ELR (cell line): ENCODE measurements around the gene KRT36.
A peak's percentile ranks its signal among the peaks of the same experiment; 100 is the strongest.

Experiments
- DNase-seq: peaks from one replicate; pipeline ENCODE4 v3.0.0-alpha.2; 2015; ENCODE audit warnings: low read depth

Gene KRT36

DNA sequence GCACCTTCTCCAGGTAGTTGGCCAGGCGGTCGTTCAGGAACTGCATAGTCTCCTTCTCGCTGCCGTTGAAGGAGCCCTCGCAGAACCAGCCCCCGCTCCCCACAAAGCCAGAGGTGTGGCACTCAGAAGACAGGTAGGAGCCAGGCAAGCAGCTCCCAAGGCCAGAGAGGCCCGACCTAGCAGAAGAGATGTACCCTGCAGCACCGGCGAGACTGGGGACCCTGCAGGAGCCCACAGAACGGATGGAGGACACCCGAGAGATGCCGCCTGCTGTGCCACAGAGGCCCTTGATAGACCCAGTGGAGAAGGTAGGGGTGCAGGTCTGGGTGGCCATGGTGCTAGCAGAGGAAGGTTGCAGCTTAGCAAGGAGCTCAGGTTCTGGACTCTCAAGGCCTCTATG, at the start of gene KRT36:
KRT36 (minus strand) TSS at position 380 of the 400 bp plus-strand sequence; CDS start at position 334, 46 bp downstream.
- no peak for DNase-seq

DNA sequence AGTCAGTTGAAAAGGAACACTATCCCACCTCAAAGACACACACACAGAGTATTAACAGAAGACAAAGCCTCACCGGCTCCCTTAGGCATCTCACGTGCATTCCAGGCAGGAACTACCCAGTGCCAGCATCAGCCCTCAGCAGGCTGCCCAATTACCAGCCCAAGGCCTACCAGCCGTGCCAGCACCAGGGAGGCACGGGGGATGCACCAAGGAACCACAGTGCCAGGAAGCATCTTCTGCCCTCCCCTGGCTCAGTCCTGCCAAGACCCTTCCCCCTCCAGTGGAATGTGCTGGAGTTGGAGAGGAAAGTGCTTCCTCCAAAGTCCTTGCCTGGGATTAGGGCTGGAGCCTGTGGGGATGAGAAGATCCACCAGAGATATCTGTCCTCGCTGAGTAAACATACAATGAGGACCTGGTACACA, 49.4 kb upstream of the KRT36 start:
- DNase-seq: no peak

DNA sequence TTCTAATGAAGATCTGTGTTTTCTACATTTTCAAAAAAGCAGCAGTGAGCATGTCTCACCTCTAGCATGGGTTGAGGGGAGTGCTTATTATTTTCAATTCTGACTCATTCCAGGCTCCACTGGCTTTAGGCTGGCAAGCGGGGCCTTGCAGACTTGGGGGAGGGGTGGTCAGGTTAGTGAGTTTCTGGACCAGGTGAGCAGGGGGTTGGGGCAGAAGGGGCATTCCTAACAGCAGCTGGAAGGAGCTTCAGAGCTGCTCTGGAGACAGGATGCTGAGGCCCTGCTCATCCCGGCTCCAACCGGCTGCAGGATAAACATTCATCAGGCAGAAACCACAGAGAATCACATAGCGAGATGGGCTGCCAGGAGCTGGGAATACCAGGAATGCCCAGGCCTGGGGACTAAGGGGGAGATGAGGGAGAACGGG, 48.9 kb upstream of the KRT36 start:
- peak; percentile 56 for DNase-seq

DNA sequence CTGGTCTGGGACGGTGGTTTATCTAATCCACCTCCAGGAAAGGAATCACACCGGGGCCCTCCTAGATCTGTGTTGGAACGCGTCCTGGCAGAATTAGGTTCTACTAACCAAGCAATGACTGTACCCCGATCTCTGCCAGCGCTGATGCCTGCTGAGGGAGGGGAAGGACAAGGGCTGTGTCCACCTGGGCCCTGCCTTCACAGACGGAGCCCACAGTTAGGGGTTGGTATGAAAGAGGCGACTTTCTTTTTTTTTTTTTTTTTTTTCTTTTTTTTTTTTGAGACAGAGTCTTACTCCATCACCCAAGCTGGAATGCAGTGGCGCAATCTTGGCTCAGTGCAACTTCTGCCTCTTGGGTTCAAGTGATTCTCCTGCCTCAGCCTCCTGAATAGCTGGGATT, 48.3 kb upstream of the KRT36 start:
- no peak for DNase-seq

DNA sequence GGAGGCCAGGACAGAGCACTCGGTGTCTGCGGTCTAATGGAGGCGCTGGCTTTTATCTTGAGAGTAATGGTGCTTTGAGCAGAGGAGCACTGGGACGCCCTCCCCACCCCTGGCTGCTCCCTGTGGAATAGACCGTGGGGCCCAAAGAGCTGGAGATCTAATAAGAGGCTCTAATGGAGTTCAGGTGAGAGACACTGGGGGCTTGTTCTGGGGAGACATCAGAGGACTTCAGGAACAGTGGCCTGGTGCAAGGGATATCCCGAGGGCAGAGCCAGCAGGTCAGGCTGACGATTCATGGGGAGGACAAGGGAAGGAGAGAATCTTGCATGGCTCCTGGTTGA, 47.9 kb upstream of the KRT36 start:
- DNase-seq: no peak

DNA sequence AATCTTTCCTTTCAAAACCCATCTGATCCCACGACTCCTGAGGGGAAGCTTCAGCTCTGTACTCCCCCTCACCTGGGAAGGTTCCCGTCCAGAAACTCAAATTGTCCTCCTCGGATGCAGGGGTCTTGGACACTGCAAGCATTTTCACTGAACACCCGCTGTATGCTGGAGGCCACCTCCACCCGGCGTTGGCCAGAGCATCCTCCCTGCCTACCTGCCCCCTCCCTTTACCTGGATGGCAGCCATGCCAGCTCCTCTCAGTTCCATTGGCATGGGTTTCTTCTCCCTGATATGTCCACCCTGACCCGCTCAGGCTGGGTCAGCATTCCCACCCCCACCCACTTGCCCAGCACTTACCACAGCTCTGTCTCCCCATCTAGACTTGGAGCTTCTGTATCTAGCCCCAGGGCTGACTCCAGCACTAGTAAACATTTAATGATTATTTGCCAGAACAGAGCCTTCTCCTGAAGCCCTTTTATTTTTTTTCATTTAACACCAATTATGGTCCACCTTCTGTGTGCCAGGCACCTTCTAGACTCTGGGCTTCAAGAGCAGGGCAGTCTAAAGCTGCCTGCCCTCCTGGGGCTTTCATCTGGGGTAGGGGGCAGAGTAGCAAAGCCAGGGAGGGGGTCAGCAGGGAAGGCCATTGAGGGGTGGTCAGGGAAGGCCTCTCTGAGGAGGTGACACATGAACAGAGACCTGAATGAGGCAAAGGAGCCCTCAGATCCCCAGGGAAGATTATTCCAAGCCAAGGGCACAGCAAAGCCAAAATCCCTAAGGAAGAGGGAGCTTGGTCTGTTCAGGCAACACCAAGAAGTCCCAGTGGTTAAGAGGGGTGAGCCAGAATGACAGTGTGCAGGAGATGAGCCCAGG, 47.3 kb upstream of the KRT36 start:
- DNase-seq: no peak

DNA sequence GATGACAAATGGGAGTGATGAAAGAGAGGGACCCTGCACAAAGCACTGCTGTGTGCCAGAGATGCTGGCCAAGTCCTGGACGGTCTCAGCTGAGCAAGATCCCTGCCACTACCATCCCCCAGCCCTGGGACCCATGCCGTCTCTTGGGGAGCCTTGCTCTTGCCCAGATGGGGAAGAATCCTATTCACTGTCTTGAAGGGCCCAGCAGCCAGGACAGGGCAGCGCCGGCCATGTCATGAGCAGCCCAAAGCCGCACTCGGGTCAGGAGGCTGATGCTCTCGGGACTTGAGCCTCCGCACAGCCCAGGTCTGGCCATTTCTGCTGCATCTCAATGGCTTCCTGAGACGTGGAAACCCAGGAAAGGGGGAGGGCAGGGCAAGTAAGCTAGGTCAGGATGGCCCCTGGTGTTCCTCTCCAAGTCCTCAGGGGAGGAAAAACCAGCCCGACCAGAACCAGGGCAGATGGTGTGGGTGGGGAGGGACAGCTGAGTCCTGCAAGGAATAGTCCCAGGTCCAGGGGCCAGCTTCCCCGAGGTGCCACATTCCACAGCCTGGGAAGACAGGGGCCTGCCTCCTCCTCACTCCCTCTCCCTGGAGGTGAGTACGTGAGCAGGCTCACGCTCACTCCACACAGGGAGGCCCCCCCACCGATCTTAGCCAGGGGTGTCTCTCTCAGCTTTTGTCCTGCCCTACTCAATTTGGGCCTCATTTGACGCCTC, 46.2 kb upstream of the KRT36 start:
- no peak for DNase-seq

DNA sequence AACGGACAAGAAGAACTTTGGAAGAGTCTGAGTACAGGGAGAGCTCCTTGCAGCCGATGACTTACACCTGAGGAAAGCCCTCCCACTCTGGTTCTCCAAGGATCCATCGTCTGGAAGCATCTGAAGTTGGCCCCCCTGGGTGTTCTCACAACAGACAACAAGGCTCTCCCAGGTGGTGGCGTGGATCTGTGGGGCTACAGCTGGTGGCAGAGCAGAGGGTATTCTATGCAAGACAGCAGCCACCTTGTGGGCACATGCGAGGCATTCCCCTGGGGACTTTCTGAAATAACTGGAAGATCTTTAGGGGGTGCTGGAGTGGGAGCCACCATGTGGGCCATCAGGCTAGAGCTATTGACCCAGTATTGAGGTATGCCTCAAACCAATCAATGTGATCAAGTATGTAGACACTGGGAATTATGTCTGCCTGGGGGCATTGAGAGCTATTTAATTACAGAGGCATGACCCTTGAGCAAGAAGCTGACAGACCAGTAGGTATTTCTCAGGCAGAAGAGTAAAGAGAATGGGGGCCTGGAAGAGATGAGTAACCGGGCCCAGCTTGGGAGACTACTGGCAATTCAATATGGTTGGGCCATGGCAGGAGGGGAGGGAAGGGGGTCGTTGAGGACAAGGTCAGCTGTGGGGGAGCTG, 45.3 kb upstream of the KRT36 start:
- no peak for DNase-seq

DNA sequence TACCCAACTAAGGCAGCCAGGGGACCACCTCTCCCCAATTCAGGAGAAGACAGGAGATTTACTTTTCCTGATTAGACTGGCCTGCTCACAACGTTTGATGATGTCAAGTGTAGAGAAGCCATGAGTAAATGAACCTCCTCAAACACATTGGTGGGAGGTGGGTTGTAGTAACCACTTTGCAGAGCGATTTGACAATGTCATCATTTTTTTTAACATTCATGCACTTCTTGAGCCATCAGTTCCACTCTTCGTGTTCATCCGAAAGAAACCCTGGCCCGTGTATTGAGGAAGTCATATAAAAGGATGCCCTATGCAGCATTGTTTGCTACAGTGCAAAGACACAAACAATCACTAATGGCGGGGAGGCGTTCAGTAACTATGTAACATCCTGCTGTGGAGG, 43.9 kb upstream of the KRT36 start:
- no peak for DNase-seq

DNA sequence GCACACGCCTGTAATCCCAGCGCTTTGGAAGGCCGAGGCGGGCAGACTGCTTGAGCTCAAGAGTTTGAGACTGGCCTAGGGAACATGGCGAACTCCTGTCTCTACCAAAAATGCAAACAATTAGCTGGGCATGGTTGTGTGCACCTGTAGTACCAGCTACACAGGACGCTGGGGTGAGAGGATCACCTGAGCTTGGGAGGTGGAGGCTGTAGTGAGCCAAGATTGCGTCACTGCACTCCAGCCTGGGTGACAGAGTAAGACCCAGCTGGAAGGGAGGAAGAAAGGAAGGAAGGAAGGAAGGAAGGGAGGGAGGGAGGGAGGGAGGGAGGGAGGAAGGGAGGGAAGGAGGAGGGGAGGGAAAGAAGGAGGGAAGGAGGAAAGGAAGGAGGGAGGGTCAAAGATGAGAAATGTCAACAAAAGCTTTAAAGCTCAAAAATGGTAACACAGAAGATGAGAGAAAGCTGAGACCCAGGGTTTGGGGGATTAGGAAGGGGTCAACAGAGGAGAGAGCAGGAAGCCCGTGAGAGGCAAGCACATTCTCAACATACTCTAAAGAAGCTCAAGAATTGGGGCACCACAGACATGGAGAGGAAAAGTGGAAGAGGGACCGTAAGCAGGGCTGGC, 43.3 kb upstream of the KRT36 start:
- DNase-seq: no peak

DNA sequence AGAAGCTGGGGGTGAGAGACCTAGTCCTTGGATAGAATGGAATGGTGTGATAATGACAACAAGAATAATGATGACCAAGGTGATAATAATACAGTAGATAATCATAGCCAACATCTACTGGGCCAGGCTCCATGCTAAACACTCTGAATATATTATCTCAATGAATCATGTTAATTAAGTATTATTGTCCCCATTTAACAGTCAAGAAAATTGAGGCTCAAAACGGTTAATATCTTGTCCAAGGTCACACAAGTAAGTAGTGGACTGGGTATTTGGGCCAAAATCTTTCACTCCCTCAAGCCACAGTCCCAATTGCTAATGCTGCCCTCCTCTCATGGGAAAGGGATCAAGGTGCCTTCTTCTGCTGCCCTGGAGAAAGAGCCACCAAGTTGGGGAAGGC, 42.3 kb upstream of the KRT36 start:
- no peak for DNase-seq

DNA sequence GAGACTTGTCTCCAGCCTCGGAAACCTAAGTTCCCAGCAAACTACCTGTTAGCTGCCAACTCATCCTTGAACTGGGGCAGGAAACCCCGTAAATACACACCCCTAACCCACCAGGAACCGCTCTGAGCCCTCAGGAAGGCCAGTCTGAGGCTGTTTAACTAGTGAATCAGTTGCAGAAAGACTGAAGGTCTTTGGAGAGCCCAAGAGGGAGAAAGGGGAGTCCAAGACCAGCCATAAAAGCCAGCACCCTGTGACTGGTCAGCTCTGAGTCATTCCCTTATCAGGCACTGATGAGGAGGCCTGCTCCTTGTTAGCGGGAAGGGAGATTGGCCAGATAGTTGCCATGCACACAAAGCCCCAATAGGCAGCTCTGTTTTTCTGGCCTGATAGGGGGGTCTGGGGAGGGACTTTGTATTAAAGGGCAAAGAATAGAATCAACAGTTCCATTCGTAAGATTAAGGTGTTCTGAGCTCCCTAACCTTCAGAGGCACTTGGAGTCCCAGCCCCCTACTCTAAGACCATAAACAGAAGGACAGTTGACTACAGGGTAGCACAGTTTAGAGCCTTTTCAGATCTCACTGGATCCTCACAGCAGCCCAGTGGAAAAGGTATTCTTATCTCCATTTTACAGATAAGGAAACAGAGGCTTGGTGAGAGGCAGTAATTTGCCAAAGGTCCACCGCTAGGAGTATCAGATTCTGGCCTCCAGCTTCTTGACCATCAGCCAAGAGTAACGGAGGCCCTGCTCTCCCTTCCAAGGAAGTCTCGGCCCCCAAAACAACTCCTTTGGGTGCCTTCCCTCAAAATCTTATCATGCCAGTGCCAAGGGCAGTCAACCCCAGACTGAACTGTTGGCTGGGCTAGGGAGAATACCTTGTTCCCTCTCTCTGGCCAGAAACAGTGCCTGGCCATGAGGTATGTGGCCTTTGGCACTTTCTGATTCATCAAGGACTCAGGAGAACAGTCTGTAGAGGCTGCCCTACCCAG, 40.6 kb upstream of the KRT36 start:
- DNase-seq: peak; percentile 97

DNA sequence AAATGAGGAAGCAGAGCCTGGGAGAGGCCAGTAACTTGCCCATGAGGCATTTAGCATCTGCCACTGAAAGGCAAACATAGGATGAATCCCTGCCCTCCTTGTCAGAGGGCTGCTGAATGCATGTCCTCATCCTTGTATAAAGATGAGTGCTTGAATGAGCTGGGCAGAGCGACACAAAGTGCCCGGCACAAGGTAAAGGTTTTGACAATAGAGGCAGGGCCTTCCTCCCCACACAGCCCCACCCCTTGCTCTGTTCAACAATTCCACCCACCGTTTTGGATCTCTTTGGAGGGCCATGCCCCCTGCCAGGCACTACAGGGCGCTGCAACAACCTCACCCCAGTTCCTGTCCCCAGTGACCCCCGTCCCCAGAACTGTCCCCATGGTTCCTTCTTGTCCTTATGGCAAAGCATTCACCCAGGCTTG, 39.8 kb upstream of the KRT36 start:
- DNase-seq: no peak

DNA sequence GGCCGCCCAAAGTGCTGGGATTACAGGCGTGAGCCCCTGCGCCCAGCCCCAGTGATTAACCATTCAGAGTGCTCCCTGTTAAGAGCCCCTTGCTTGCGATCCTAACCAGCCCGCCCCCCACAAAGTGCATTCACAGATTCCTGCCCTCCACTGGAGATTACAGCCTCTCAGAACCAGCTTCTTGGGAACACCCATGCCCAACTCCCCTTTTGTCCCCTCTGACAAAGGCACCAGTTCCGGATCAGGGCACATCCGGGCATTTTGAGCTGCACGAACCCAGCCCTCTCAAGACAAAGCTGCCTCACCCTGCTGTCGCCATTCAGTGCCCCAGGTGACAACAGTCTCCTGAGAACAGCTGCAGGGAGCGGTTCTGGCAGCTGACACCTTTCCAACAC, 39.2 kb upstream of the KRT36 start:
- no peak for DNase-seq

DNA sequence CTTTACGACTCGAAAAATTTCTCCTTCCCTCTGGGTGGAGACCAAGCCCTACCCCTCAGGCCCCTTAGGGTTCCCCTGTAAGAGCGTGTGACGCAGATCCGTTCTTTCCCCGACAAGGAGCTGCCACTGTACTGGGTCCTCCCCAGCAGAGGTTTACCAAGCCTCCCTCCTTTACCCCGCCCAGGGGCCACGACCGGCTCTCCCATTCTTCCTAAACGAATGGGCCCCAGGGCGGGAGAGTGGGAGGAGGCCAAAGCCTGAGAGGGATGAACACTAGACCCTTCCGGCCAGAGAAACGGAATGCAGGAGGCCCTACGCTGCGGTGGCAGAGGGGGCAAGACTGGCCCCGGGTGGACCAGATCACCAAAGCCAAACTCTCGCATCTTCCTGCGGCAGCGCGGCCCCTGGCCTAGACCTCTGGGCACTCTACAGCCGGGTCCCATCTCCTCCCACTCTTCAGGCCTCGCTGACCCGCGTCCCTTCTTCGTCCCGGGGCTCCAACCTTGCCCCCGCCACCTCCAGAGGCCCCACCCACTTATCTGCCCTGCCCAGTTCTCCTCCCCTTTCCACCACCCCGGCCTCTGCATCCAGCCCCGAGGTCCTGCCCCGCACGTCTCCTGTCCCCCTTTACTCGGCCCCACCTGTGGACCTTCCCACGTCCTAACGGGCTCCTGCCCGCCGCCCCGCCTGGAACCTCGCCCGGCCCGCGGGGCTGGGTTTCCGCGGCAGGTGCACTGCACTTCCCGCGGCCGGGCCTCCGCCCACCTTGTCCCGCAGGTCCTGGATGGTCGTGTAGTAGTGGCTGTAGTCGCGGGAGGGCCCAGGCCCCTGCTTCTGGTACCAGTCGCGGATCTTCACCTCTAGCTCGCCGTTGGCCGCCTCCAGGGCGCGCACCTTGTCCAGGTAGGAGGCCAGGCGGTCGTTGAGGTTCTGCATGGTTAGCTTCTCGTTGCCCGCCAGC, 37.6 kb upstream of the KRT36 start:
- no peak for DNase-seq

DNA sequence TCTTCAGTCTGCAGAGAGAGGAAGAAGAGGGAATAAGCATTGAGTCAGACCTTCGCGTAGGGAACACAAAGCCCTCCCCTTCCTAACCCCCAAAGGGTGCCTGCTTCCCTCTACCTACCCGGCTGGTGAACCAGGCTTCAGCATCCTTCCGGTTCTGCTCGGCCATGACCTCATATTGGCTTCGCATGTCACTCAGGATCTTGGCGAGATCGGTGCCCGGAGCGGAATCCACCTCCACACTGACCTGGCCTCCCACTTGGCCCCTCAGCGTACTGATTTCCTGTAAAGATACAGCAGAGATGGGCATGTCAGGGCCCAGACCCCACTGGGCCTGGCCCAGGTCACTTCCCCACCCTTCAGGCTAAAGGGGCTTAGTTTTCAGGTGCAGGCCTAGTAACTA, 34.6 kb upstream of the KRT36 start:
- no peak for DNase-seq

DNA sequence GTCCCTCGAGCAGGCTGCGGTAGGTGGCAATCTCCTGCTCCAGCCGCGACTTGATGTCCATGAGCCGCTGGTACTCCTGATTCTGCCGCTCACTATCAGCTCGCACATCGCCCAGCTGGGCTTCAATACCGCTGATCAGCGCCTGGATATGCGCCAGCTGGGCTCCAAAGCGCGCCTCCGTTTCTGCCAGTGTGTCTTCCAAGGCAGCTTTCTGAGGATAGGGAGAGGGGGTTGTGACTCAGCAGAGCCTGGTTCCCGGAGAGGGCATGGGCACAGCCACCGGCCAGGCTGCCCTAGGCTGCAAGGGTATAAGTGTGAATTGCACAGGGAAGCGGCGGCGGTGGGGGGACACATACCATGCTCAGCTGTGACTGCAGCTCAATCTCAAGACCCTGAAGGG, 34.1 kb upstream of the KRT36 start:
- DNase-seq: no peak

DNA sequence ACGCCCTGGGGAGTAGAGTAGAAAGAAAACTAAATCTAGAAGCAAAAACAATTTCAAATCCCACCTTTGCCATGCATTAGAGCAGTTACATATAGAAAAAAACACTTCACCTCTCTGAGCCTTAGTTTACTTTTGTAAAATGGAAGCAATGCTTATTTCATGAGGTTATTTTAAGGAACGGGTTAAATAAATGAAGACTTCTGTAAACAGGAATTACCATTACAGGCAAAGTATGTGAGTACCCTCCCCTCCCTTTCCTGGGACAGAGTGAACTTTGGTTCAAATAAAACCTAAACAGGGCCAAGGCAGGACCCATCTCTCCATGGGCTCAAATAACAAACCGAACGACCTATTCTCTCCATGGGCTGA, 33.5 kb upstream of the KRT36 start:
- no peak for DNase-seq

DNA sequence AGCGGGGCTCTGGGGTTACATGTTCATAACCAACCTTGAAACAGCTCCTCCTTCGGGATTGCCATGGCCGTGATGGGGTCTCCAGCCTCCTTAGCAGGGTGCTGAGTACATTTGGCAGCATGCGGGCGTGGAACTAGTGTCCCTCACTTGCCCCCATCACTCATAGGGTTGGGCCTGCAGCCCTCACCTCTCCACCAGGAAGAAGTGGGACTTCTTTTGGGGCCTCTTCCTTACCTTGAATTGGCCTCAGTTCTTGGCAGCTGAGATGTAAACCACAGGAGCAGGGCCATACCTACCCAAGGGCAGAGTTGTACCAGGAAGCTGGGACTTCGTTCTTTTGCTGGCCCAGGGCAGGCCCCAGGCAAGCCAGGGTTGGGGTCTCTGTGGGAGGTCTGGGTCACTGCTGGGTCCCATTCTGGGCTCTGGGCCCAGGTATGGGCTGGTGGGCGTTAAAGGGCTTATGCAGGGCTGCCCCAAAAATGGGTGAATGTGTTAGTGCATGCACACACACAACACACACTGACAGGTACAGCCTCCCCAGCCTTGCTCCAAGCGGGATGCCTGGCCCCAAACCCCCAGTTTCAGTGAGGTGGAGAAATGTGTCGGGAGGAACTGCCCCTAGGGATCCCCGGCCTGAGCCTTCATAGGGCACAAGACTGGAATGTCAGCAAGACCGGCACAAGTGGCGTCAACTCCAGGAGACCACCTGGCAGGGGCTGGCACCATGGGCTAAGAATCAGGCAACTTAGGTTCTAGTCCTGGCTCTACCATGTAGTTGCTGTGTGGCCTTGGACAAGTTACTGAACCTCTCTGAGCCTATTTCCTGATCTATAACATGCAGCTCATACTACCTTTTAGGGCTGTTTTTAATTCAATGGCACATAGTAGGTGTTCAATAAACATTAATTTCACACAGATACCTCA, 32.9 kb upstream of the KRT36 start:
- no peak for DNase-seq
